Caco-2 (cell line): ENCODE measurements around the gene RPS6KA4. TPM values are rescaled to one million over a fixed set of nuclear protein-coding genes. Genes with fewer than 3 reads are reported as not detected.

Source experiments
- BruUV-seq: library from RNA; stranded (reverse); fragments of 400-500 nt; replicated peaks from 2 replicates; lab custom pipeline; 2021; lab: Mats Ljungman, UMichigan
- CTCF ChIA-PET: fragments of 300-600 bp; sonication (Branson Sonifier 250); formaldehyde crosslinking; loops from one replicate; lab custom pipeline; 2022; ENCODE audit warnings: antibody characterized with exemption; lab: Charles Lee
- POLR2A ChIA-PET: fragments of 300-600 bp; sonication (Branson Sonifier 250); formaldehyde crosslinking; loops from one replicate; lab custom pipeline; 2022; ENCODE audit warnings: antibody characterized with exemption; lab: Charles Lee
- DNase-seq, 2 experiments: peaks; one replicate each; pipeline versions ENCODE4 v3.0.0 to v3.0.0-alpha.2; 2020 to 2022
- H3K27me3 ChIP-seq: replicated peaks from 2 replicates; pipeline ENCODE4 v1.6.0; 2011; ENCODE audit warnings: low read length; ENCODE audit not compliant: control insufficient read depth, insufficient read depth
- H3K36me3 ChIP-seq: 2 replicates; pipeline ENCODE4 v1.5.1; 2011; ENCODE audit warnings: low read length; ENCODE audit not compliant: control insufficient read depth, insufficient read depth
- H3K4me1 ChIP-seq: fragments of 250-450 bp; sonication (Bioruptor Pico); 2 replicates; pipeline ENCODE4 v1.5.1; 2020; ENCODE audit warnings: mild to moderate bottlenecking
- H3K4me3 ChIP-seq: 2 replicates; pipeline ENCODE4 v1.5.1; 2011; ENCODE audit warnings: low read depth, mild to moderate bottlenecking, control low read depth, low read length
- H3K9me3 ChIP-seq: fragments of 250-450 bp; sonication (Bioruptor Pico); 2 replicates; pipeline ENCODE4 v1.5.1; 2020; ENCODE audit warnings: mild to moderate bottlenecking, moderate library complexity
- H3K27ac Mint-ChIP-seq: one replicate; pipeline ENCODE4 v1.8.0; 2022; ENCODE audit warnings: mixed read lengths; ENCODE audit not compliant: unreplicated experiment
- H3K27me3 Mint-ChIP-seq: one replicate; pipeline ENCODE4 v1.8.0; 2022; ENCODE audit warnings: mixed read lengths; ENCODE audit not compliant: insufficient read depth, unreplicated experiment
- H3K36me3 Mint-ChIP-seq: one replicate; pipeline ENCODE4 v1.8.0; 2022; ENCODE audit warnings: mild to moderate bottlenecking, mixed read lengths; ENCODE audit not compliant: insufficient read depth, unreplicated experiment
- H3K4me1 Mint-ChIP-seq: one replicate; pipeline ENCODE4 v1.8.0; 2022; ENCODE audit warnings: low read depth, mixed read lengths; ENCODE audit not compliant: unreplicated experiment
- H3K4me3 Mint-ChIP-seq: one replicate; pipeline ENCODE4 v1.8.0; 2022; ENCODE audit warnings: mild to moderate bottlenecking, moderate library complexity, mixed read lengths; ENCODE audit not compliant: unreplicated experiment
- H3K9me3 Mint-ChIP-seq: one replicate; pipeline ENCODE4 v1.8.0; 2022; ENCODE audit warnings: mixed read lengths; ENCODE audit not compliant: unreplicated experiment
- CTCF ChIP-seq, 2 experiments: fragments of 200-600 bp in 1 of 2; IDR thresholded peaks; 1 replicate in 1 of 2; 2 replicates in 1 of 2; pipeline versions ENCODE4 v1.5.1 to v1.8.0; 2011 to 2022; ENCODE audit warnings: antibody characterized with exemption in 1 of 2, control low read depth in 1 of 2, inconsistent platforms in 1 of 2, low read depth in 1 of 2, low read length in 1 of 2, mild to moderate bottlenecking in 1 of 2, moderate library complexity in 1 of 2; ENCODE audit not compliant: insufficient read depth in 1 of 2, severe bottlenecking in 1 of 2, unreplicated experiment in 1 of 2
- intact Hi-C: fragments of 100-400 bp; cut with micrococcal nuclease; formaldehyde crosslinking; loops from one replicate; pipeline ENCODE4 v1.10.0; 2022; ENCODE audit not compliant: unreplicated experiment
- total RNA-seq: library from RNA; stranded (reverse); gene quantifications from 2 replicates; pipeline ENCODE4 v1.2.3, GENCODE V29; 2022

Gene RPS6KA4
- total RNA-seq, 1 experiment from 2014 or later = 95.7 TPM

GRCh38 chr11:64338716-64339115 lies 20.2 kb upstream of the RPS6KA4 start:
- H3K9me3 Mint-ChIP-seq = no peaks in the 10 kb centered on the region
- DNase-seq = no peak
- H3K36me3 Mint-ChIP-seq = peaks cover 4% of the 10 kb centered on the region
- H3K4me1 Mint-ChIP-seq = peaks cover 12% of the 10 kb centered on the region
- ChIA-PET POLR2A (interaction anchor here (0.6 kb wide), 1 partner anchor 13 kb away, joined by 3 read pairs; no protein-coding TSS in a partner anchor), CTCF (interaction anchor here (0.7 to 1.9 kb wide), 4 partner anchors 16 to 860 kb away, joined by 3 to 7 read pairs (median 5); partner anchors contain the start of gene PRDX5)
- no peaks in the 10 kb centered on the region for H3K27me3 Mint-ChIP-seq
- intact Hi-C loops = no loop called here
- Histone ChIP-seq H3K27me3 (no peaks in the 10 kb centered on the region), H3K36me3 (no peaks in the 10 kb centered on the region), H3K4me1 (peaks cover 5% of the 10 kb centered on the region; the same call in 1 of the 2 replicates), H3K4me3 (no peak overlapping the region), H3K9me3 (no peaks in the 10 kb centered on the region)
- H3K27ac Mint-ChIP-seq = no peak overlapping the region
- no peak for TF ChIP-seq CTCF (IDR thresholded peaks at IDR 0.05; ENCODE audit: insufficient read depth in 1 of 2, low read depth in 1 of 2, low read length in 1 of 2, severe bottlenecking in 1 of 2, unreplicated experiment in 1 of 2)
- H3K4me3 Mint-ChIP-seq = no peak overlapping the region
- BruUV-seq = no TSS peak

GRCh38 chr11:64339286-64339685 lies 19.7 kb upstream of the RPS6KA4 start:
- BruUV-seq = no TSS peak
- Mint-ChIP-seq H3K9me3 (no peaks in the 10 kb centered on the region), H3K27me3 (no peaks in the 10 kb centered on the region), H3K27ac (no peak overlapping the region), H3K4me3 (no peak overlapping the region), H3K36me3 (peaks cover 4% of the 10 kb centered on the region), H3K4me1 (peaks cover 12% of the 10 kb centered on the region)
- TF ChIP-seq CTCF (IDR thresholded peaks at IDR 0.05; ENCODE audit: insufficient read depth in 1 of 2, low read depth in 1 of 2, low read length in 1 of 2, severe bottlenecking in 1 of 2, unreplicated experiment in 1 of 2) = no peak
- peaks cover 5% of the 10 kb centered on the region; the same call in 1 of the 2 replicates for H3K4me1 ChIP-seq
- H3K9me3 ChIP-seq = no peaks in the 10 kb centered on the region
- H3K27me3 ChIP-seq = no peaks in the 10 kb centered on the region
- CTCF ChIA-PET = interaction anchor here (1.9 kb wide), 1 partner anchor 15 kb away, joined by 7 read pairs; no protein-coding TSS in a partner anchor
- intact Hi-C loops = no loop called here
- no peak for DNase-seq
- H3K36me3 ChIP-seq = no peaks in the 10 kb centered on the region
- POLR2A ChIA-PET = no interaction called here
- no peak overlapping the region for H3K4me3 ChIP-seq

- no TSS peak for BruUV-seq
- Mint-ChIP-seq H3K36me3 (peaks cover 2% of the 10 kb centered on the region), H3K27me3 (no peaks in the 10 kb centered on the region), H3K4me3 (no peak within 1 kb of the TSS), H3K9me3 (no peaks in the 10 kb centered on the region), H3K27ac (no peak within 1 kb of the TSS), H3K4me1 (peaks cover 10% of the 10 kb centered on the region)
- Histone ChIP-seq H3K36me3 (no peaks in the 10 kb centered on the region), H3K4me3 (no peak within 1 kb of the TSS), H3K4me1 (no peaks in the 10 kb centered on the region; the same call in 1 of the 2 replicates), H3K27me3 (no peaks in the 10 kb centered on the region), H3K9me3 (no peaks in the 10 kb centered on the region)
- ChIA-PET CTCF (no interaction called here), POLR2A (no interaction called here)
- no peak for DNase-seq
- intact Hi-C loops = no loop called here
- TF ChIP-seq CTCF (IDR thresholded peaks at IDR 0.05; ENCODE audit: insufficient read depth in 1 of 2, low read depth in 1 of 2, low read length in 1 of 2, severe bottlenecking in 1 of 2, unreplicated experiment in 1 of 2) = no peak
Measured at GRCh38 chr11:64339754-64340408, 19.1 kb upstream of the RPS6KA4 start, which contains the start of gene CCDC88B. CCDC88B (plus strand) TSS chr11:64340204; CDS start chr11:64340267, 63 bp downstream.
